ACC112 (cell line): ENCODE data around the gene EEF2.

Experiments
- H2AFZ ChIP-seq: fragments of 200-600 bp; sonication (generic); one replicate; pipeline ENCODE4 v1.6.0; 2017; ENCODE audit warnings: antibody characterized with exemption, low read length; ENCODE audit not compliant: unreplicated experiment
- H3K27ac ChIP-seq: fragments of 200-600 bp; sonication (generic); 2 replicates; pipeline ENCODE4 v1.5.1; 2014; ENCODE audit warnings: low read depth, mild to moderate bottlenecking, antibody characterized with exemption, low read length, moderate library complexity
- H3K27me3 ChIP-seq: fragments of 200-600 bp; sonication (generic); 2 replicates; pipeline ENCODE4 v1.6.1; 2014; ENCODE audit warnings: mild to moderate bottlenecking, antibody characterized with exemption, low read length, moderate library complexity, mixed read lengths; ENCODE audit not compliant: insufficient read depth
- H3K36me3 ChIP-seq: fragments of 200-600 bp; sonication (generic); 2 replicates; pipeline ENCODE4 v1.6.1; 2016; ENCODE audit warnings: mild to moderate bottlenecking, antibody characterized with exemption, low read length, moderate library complexity, mixed read lengths; ENCODE audit not compliant: insufficient read depth
- H3K4me1 ChIP-seq: fragments of 200-600 bp; sonication (generic); one replicate; pipeline ENCODE4 v1.6.1; 2016; ENCODE audit warnings: low read length, mixed read lengths; ENCODE audit not compliant: insufficient read depth, unreplicated experiment, control insufficient read depth
- H3K4me3 ChIP-seq: fragments of 200-600 bp; sonication (generic); 2 replicates; pipeline ENCODE4 v1.5.1; 2014; ENCODE audit warnings: mild to moderate bottlenecking, low read depth, low read length
- H3K79me2 ChIP-seq: fragments of 200-600 bp; sonication (generic); one replicate; pipeline ENCODE4 v1.6.0; 2016; ENCODE audit warnings: low read length; ENCODE audit not compliant: control insufficient read depth, unreplicated experiment, insufficient read depth

The EEF2 gene

GRCh38 chr19:3932931-3933810, 52.1 kb downstream of the EEF2 start, which contains the start of gene NMRK2:
TSS of gene NMRK2 (plus strand) at chr19:3933069. CDS start at chr19:3933672, 603 bp downstream.
- H3K27ac ChIP-seq = no peak within 1 kb of the TSS
- H3K4me1 ChIP-seq = no peaks in the 10 kb centered on the region
- no peaks in the 10 kb centered on the region for H3K36me3 ChIP-seq
- no peaks in the 10 kb centered on the region for H3K79me2 ChIP-seq
- H3K4me3 ChIP-seq = no peak within 1 kb of the TSS
- H3K27me3 ChIP-seq = peaks cover 15% of the 10 kb centered on the region
- no peak within 1 kb of the TSS for H2AFZ ChIP-seq

- no peak overlapping the region for H2AFZ ChIP-seq
- no peak overlapping the region for H3K4me3 ChIP-seq
- H3K36me3 ChIP-seq = no peaks in the 10 kb centered on the region
- H3K4me1 ChIP-seq = no peaks in the 10 kb centered on the region
- no peak overlapping the region for H3K27ac ChIP-seq
- H3K79me2 ChIP-seq = no peaks in the 10 kb centered on the region
- peaks cover 15% of the 10 kb centered on the region for H3K27me3 ChIP-seq
Observed at GRCh38 chr19:3931041-3931440, 54.2 kb downstream of the EEF2 start.
